Endometrial microvascular endothelial cells (primary cell): Measurements from ENCODE around the gene BBIP1. TPM values are rescaled to one million over a fixed set of nuclear protein-coding genes. Genes with fewer than 3 reads are reported as not detected.

Experiments used
- in situ Hi-C: cut with HindIII; loops from 2 replicates; pipeline ENCODE4 v1.10.0; 2017; ENCODE audit warnings: low sequenced_read_pairs, low pct_unique_long_range_greater_than_20kb; ENCODE audit errors: inconsistent ontology term
- total RNA-seq: library from RNA; depleted of rRNA; stranded (reverse); fragments of >200 nt; gene quantifications from one replicate; pipeline ENCODE4 v1.2.3, GENCODE V29; 2015; ENCODE audit errors: inconsistent ontology term

Gene BBIP1
- 21.4 TPM for total RNA-seq

- in situ Hi-C loops, result no loop called here
These were observed at the start of gene BBIP1 for GRCh38 chr10:110918643-110919348. Gene BBIP1 (minus strand): TSS chr10:110919180. CDS start chr10:110918157, 1,023 bp downstream.

- in situ Hi-C loops, result no loop called here
These were observed 48.7 kb upstream of the BBIP1 start for GRCh38 chr10:110967645-110968044.

- in situ Hi-C loops, result no loop called here
These were observed 48.1 kb upstream of the BBIP1 start for GRCh38 chr10:110967009-110967630.

GRCh38 chr10:110966146-110966545 lies 47.2 kb upstream of the BBIP1 start:
- in situ Hi-C loops, result no loop called here

- in situ Hi-C loops, result no loop called here
These were observed 46.2 kb upstream of the BBIP1 start for GRCh38 chr10:110965216-110965615.

- in situ Hi-C loops, result no loop called here
These were observed 45.7 kb upstream of the BBIP1 start for GRCh38 chr10:110964681-110965080.

GRCh38 chr10:110963162-110963561 lies 44.2 kb upstream of the BBIP1 start:
- in situ Hi-C loops, result no loop called here

- in situ Hi-C loops, result no loop called here
These were observed 43.5 kb upstream of the BBIP1 start for GRCh38 chr10:110962443-110962842.

- in situ Hi-C loops, result no loop called here
These were observed 41.3 kb upstream of the BBIP1 start for GRCh38 chr10:110960333-110960712.

GRCh38 chr10:110959379-110960332 lies 40.7 kb upstream of the BBIP1 start:
- in situ Hi-C loops, result no loop called here

- in situ Hi-C loops, result no loop called here
These were observed 38.6 kb upstream of the BBIP1 start for GRCh38 chr10:110957606-110958005.

- in situ Hi-C loops, result no loop called here
These were observed 32.4 kb upstream of the BBIP1 start for GRCh38 chr10:110951381-110951780.

- in situ Hi-C loops, result no loop called here
These were observed 28.1 kb upstream of the BBIP1 start for GRCh38 chr10:110947061-110947595.

- in situ Hi-C loops, result no loop called here
These were observed 27.5 kb upstream of the BBIP1 start for GRCh38 chr10:110946496-110946895.

- in situ Hi-C loops, result no loop called here
These were observed 25.9 kb upstream of the BBIP1 start for GRCh38 chr10:110944792-110945396.

GRCh38 chr10:110939419-110939818 lies 20.4 kb upstream of the BBIP1 start:
- in situ Hi-C loops, result no loop called here

- in situ Hi-C loops, result no loop called here
These were observed 17.8 kb upstream of the BBIP1 start for GRCh38 chr10:110936757-110937156.

- in situ Hi-C loops, result no loop called here
These were observed 13.7 kb upstream of the BBIP1 start for GRCh38 chr10:110932505-110933180.
